T-helper 2 cell treated with Interferon-gamma antibody and Interleukin-4, amounts not matched to agents 100 ng/mL and 5 ng/mL, for 36 hours (primary cell): ENCODE measurements around the gene PRKX. TPM values are rescaled to one million over a fixed set of nuclear protein-coding genes. Genes with fewer than 3 reads are reported as not detected.
"Not testable (repeated sequence)": the region's sequence is repeated elsewhere in the genome, so short reads cannot be mapped to it uniquely, and the experiment has no call there.

Source experiments
- intact Hi-C: fragments of 100-400 bp; cut with micrococcal nuclease; formaldehyde crosslinking; loops from one replicate; pipeline ENCODE4 v1.15.1; 2023
- total RNA-seq: library from RNA; stranded (reverse); gene quantifications from 2 replicates; pipeline ENCODE4 v1.2.3, GENCODE V29; 2022

PRKX gene
- total RNA-seq, 1 donor from 2014 or later, result 125 TPM

- intact Hi-C loops, result loop anchor here (5.0 to 10.0 kb wide), 2 partner anchors 57 to 1015 kb away; no protein-coding TSS in a partner anchor
Observed at GRCh38 chrX:3712051-3712869, 1.2 kb downstream of the PRKX start.

- intact Hi-C loops, result loop anchor here (5.0 to 10.0 kb wide), 2 partner anchors 57 to 1014 kb away; no protein-coding TSS in a partner anchor
Observed at GRCh38 chrX:3711331-3711917, 2.0 kb downstream of the PRKX start.

- intact Hi-C loops, result not testable (repeated sequence)
Observed at GRCh38 chrX:3707673-3708274, 5.7 kb downstream of the PRKX start.

- intact Hi-C loops, result no loop called here
Observed at GRCh38 chrX:3706481-3706880, 7.0 kb downstream of the PRKX start.

GRCh38 chrX:3703251-3703650 lies 10.2 kb downstream of the PRKX start:
- intact Hi-C loops, result not testable (repeated sequence)

GRCh38 chrX:3702095-3702494 lies 11.4 kb downstream of the PRKX start:
- intact Hi-C loops, result not testable (repeated sequence)

- intact Hi-C loops, result not testable (repeated sequence)
Observed at GRCh38 chrX:3701445-3701928, 12.0 kb downstream of the PRKX start.

GRCh38 chrX:3699821-3700381 lies 13.5 kb downstream of the PRKX start:
- intact Hi-C loops, result no loop called here

GRCh38 chrX:3697701-3698279 lies 15.7 kb downstream of the PRKX start:
- intact Hi-C loops, result no loop called here

- intact Hi-C loops, result no loop called here
Observed at GRCh38 chrX:3697220-3697684, 16.2 kb downstream of the PRKX start.

- intact Hi-C loops, result no loop called here
Observed at GRCh38 chrX:3695536-3695935, 17.9 kb downstream of the PRKX start.

- intact Hi-C loops, result no loop called here
Observed at GRCh38 chrX:3690140-3690539, 23.3 kb downstream of the PRKX start.

- intact Hi-C loops, result not testable (repeated sequence)
Observed at GRCh38 chrX:3683236-3683635, 30.2 kb downstream of the PRKX start.

- intact Hi-C loops, result no loop called here
Observed at GRCh38 chrX:3680459-3680858, 33.0 kb downstream of the PRKX start.

- intact Hi-C loops, result no loop called here
Observed at GRCh38 chrX:3679669-3680068, 33.8 kb downstream of the PRKX start.

GRCh38 chrX:3678328-3678727 lies 35.1 kb downstream of the PRKX start:
- intact Hi-C loops, result no loop called here

GRCh38 chrX:3674881-3675280 lies 38.6 kb downstream of the PRKX start:
- intact Hi-C loops, result no loop called here

- intact Hi-C loops, result no loop called here
Observed at GRCh38 chrX:3669841-3670475, 43.5 kb downstream of the PRKX start.

GRCh38 chrX:3666975-3667374 lies 46.5 kb downstream of the PRKX start:
- intact Hi-C loops, result no loop called here

- intact Hi-C loops, result no loop called here
Observed at GRCh38 chrX:3664921-3665320, 48.5 kb downstream of the PRKX start.
